GM10266 (cell line): ENCODE data around the gene DENND10.
"Not testable (repeated sequence)": the region's sequence is repeated elsewhere in the genome, so short reads cannot be mapped to it uniquely, and the experiment has no call there.

ENCODE experiments used
- DNase-seq: peaks from one replicate; pipeline ENCODE4 v3.0.0; 2012; ENCODE audit errors: extremely low spot score
- TF ChIP-seq, protein P1 (sequence below): IDR thresholded peaks from 2 replicates; pipeline ENCODE4 v1.5.1; 2012; ENCODE audit warnings: mild to moderate bottlenecking, low read depth; ENCODE audit not compliant: control insufficient read depth, insufficient read depth; ENCODE audit errors: missing control alignments

Gene DENND10

DNA sequence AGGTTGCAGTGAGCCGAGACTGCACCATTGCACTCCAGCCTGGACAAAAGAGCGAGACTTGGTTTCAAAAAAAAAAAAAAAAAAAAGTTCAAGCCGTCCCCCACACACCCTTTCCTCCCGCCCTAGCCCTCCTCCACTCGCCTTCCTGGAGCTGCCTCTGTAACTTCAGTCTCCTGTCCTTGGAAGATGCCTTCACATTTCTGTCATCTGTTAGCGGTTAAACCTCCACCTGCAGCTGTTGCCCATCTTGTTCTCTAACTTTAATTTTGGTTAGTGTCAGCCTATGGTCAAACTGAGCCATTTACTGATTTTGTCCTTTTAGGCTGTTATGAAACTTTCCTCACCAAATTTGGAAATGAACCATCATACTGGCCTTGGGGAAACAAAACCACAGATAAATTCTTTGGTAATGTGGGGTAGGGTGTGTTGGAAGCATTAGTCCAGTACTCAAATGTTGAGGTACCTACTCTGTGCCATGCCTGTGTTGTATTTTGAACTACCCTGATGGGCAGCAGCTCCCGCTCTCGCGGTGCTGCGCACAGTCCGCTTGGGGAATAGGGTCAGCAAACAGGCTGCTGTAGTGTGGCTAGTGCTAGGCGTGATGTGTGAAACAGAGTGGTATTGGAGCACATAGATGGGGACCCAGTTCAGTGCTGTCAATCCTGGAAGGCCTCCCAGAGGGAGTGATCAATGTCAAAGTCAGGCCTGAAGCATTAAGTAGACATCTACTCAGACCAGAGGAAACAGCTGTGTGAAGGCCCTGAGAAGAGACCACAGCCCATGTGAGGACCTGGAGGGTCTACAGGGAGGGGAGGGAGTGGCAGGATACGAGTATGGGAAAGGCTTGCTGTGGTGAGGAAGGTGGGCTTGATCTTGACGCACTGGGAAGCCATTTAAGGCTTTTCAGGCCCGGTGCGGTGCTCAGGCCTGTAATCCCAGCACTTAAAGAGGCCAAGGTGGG, 34.7 kb downstream of the DENND10 start:
- TF ChIP-seq, protein P1, sequence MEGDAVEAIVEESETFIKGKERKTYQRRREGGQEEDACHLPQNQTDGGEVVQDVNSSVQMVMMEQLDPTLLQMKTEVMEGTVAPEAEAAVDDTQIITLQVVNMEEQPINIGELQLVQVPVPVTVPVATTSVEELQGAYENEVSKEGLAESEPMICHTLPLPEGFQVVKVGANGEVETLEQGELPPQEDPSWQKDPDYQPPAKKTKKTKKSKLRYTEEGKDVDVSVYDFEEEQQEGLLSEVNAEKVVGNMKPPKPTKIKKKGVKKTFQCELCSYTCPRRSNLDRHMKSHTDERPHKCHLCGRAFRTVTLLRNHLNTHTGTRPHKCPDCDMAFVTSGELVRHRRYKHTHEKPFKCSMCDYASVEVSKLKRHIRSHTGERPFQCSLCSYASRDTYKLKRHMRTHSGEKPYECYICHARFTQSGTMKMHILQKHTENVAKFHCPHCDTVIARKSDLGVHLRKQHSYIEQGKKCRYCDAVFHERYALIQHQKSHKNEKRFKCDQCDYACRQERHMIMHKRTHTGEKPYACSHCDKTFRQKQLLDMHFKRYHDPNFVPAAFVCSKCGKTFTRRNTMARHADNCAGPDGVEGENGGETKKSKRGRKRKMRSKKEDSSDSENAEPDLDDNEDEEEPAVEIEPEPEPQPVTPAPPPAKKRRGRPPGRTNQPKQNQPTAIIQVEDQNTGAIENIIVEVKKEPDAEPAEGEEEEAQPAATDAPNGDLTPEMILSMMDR = no peak
- DNase-seq = no peak

DNA sequence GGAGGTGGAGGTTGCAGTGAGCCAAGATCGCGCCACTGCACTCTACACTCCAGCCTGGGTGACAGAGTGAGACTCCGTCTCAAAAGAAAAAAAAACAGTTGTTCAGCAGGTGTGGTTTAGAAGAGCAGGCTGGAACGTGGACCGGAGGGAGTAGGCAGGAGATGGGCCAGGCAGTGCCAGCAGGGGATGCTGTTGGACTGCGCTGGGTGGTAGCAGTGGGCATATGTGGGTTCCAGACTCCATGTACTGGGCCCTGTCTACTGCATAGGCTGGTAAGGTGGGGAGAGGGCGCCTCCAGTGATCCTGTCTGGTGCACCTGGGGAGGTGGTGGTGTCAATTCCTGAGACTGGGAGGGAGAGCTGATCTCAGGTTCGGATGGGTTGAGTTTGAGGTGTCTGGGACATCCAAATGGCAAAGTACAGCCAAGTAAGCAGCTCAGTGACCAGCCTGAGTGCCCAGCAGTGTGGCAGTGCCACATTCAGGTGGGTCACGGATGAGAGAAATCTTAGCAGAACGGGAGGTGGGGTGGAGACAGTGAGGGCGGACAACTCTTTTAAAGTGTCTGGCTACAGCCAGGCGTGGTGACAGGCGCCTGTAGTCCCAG, 35.7 kb downstream of the DENND10 start:
- no peak for DNase-seq
- TF ChIP-seq, protein P1 = peak; percentile 62

DNA sequence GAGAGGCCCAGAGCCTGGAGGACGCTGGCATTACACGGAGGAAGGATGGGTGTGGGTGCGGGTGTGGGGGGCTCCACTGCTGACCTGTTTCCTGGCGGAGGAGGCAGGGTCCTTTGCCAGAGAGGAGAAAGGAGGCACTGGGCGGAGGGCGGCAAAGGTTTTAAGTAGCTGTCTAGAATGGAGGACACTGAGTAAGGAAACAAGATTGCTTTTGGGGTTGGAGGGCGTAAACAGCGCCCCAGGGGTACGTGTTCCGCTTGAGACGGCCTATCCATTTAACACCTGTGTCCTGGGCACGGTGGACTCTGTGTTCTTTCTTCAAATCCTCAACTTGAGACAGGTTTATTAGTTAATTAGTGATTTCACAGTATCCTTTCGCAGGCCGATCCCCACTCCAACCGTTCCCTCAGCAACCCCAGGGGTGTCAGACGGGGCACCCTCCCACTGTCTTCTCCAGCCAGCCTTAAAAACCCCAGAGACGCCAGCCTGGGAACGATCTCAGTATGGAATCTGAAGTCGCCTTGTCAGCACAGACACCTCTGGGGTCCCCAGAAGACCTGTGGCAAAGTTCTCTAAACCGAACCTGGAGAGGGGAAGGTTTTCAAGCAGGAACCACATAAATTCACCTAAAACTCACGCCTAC, 36.8 kb downstream of the DENND10 start:
- no peak for DNase-seq
- TF ChIP-seq, protein P1 = no peak

DNA sequence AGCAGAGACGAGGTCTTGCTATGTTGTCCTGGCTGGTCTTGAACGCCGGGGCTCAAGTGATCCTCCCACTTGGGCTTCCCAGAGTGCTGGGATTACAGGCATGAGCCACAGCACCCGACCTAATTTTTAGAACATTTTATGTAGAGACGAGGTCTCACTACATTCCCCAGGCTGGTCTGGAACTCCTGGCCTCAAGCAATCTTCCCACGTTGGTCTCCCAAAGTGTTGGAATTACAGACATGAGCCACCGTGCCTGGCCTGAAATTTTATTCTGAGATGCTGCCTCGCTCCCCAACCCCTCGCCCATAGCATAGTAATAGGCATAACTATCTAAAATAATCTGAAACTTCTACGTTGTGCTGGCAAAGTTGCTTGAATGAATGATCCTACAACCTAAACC, 39.7 kb downstream of the DENND10 start:
- TF ChIP-seq, protein P1 = no peak
- no peak for DNase-seq

DNA sequence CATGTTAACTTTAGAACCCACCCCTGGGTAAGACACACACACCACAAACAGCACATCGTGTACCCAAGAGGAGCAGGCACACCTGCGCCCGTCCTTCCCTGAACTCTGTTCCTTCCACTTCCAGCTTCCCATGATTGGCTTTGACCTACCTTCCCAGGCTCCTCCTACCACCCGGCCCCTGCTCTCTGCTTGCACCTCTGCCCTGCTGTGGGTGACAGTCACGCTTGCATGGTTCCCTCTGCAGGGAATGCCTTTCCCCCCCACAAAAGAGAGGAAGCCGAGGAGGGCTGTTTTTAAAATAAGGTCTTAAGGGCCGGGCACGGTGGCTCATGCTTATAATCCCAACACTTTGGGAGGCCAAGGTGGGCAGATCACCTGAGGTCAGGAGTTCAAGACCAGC, 45.2 kb downstream of the DENND10 start:
- TF ChIP-seq, protein P1 = no peak

DNA sequence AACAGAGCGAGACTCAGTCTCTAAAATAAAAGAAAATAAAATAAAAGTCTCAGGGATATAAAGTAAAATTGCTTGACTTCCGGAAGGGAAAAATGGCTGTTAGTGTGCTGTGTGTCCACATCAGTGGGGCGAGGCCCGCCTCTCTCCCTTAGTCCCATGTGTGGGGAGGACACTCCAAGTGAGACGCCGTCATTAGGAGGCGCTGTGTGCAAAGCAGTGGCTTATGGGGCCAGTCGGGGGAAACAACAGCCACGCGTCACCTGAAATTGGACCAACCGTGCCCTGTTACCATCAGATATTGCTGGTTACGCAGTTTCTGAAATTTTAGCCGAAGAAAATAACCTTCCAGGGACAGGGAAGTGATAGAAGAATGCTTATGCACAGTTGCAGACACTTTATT, 45.8 kb downstream of the DENND10 start:
- TF ChIP-seq, protein P1 = no peak
- no peak for DNase-seq

More for the DNA sequence above, 45.2 kb downstream of the DENND10 start:
- DNase-seq = no peak

DNA sequence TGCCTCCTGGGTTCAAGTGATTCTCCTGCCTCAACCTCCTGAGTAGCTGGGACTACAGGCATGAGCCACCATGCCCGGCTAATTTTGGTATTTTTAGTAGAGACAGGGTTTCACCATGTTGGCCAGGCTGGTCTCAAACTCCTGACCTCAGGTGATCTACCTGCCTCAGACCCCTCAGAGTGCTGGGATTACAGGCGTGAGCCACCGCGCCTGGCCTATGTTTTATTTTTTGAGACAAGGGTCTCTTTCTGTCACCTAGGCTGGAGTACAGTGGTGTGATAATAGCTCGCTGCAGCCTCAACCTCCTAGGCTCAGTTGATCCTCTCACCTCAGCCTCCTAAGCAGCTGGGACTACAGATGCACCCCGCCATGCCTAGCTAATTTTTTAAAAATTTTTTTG, 47.7 kb downstream of the DENND10 start:
- DNase-seq = not testable (repeated sequence)
